Mesenchymal stem cell (in vitro differentiated cells and primary cell): ENCODE results near the gene LPGAT1.

Source experiments
- DNase-seq: peaks from one replicate; pipeline ENCODE4 v3.0.0-alpha.2; 2013
- H2AFZ ChIP-seq: one replicate; pipeline ENCODE4 v1.6.1; 2013; ENCODE audit warnings: low read depth, mild to moderate bottlenecking, control low read depth, inconsistent platforms, low read length, moderate library complexity
- H2AK5ac ChIP-seq: 2 replicates; pipeline ENCODE4 v1.6.1; 2013; ENCODE audit warnings: low read length, moderate library complexity, mild to moderate bottlenecking, inconsistent platforms; ENCODE audit not compliant: severe bottlenecking
- H2BK120ac ChIP-seq: one replicate; pipeline ENCODE4 v1.6.1; 2013; ENCODE audit warnings: low read depth, mild to moderate bottlenecking, inconsistent platforms, low read length, moderate library complexity
- H2BK12ac ChIP-seq, 2 experiments: one replicate each; pipeline ENCODE4 v1.6.1; 2013; ENCODE audit warnings: inconsistent platforms in 2 of 2, low read length in 2 of 2, mild to moderate bottlenecking in 2 of 2, moderate library complexity in 2 of 2, control low read depth in 1 of 2
- H2BK15ac ChIP-seq: one replicate; pipeline ENCODE4 v1.6.1; 2013; ENCODE audit warnings: mild to moderate bottlenecking, low read depth, inconsistent platforms; ENCODE audit not compliant: poor library complexity, severe bottlenecking
- H2BK5ac ChIP-seq: 2 replicates; pipeline ENCODE4 v1.6.1; 2013; ENCODE audit warnings: low read depth, mild to moderate bottlenecking, low read length, control low read depth, inconsistent platforms; ENCODE audit not compliant: poor library complexity, severe bottlenecking
- H3K14ac ChIP-seq, 2 experiments: one replicate each; pipeline ENCODE4 v1.6.1; 2013; ENCODE audit warnings: inconsistent platforms in 2 of 2, low read length in 2 of 2, control low read depth in 1 of 2, mild to moderate bottlenecking in 1 of 2, moderate library complexity in 1 of 2
- H3K18ac ChIP-seq, 2 experiments: one replicate each; pipeline ENCODE4 v1.6.1; 2013; ENCODE audit warnings: inconsistent platforms in 2 of 2, low read length in 2 of 2, control low read depth in 1 of 2, low read depth in 1 of 2, mild to moderate bottlenecking in 1 of 2
- H3K23ac ChIP-seq, 2 experiments: one replicate each; pipeline ENCODE4 v1.6.1; 2013; ENCODE audit warnings: inconsistent platforms in 2 of 2, low read length in 2 of 2, mild to moderate bottlenecking in 2 of 2, moderate library complexity in 2 of 2, control low read depth in 1 of 2
- H3K27ac ChIP-seq: 2 replicates; pipeline ENCODE4 v1.5.1; 2013; ENCODE audit warnings: mild to moderate bottlenecking, moderate library complexity, low read length, control low read depth, inconsistent platforms; ENCODE audit not compliant: poor library complexity, severe bottlenecking
- H3K27me3 ChIP-seq, 2 experiments: 2 replicates each; pipeline versions ENCODE4 v1.6.1 to v1.7.0; 2013; ENCODE audit warnings: low read length in 2 of 2, mild to moderate bottlenecking in 2 of 2, moderate library complexity in 2 of 2, control low read depth in 1 of 2, inconsistent platforms in 1 of 2; ENCODE audit not compliant: control insufficient read depth in 1 of 2, insufficient read depth in 1 of 2
- H3K36me3 ChIP-seq, 2 experiments: 2 replicates each; pipeline versions ENCODE4 v1.6.1 to v1.7.0; 2013; ENCODE audit warnings: low read length in 2 of 2, control low read depth in 1 of 2, inconsistent platforms in 1 of 2, low read depth in 1 of 2, mild to moderate bottlenecking in 1 of 2; ENCODE audit not compliant: insufficient read depth in 2 of 2, control insufficient read depth in 1 of 2
- H3K4ac ChIP-seq, 2 experiments: one replicate each; pipeline ENCODE4 v1.6.1; 2013; ENCODE audit warnings: inconsistent platforms in 2 of 2, low read length in 2 of 2, mild to moderate bottlenecking in 2 of 2, moderate library complexity in 2 of 2, control low read depth in 1 of 2, low read depth in 1 of 2
- H3K4me1 ChIP-seq: 2 replicates; pipeline ENCODE4 v1.6.1; 2013; ENCODE audit warnings: low read depth, low read length, control low read depth; ENCODE audit not compliant: control insufficient read depth, insufficient read depth
- H3K4me2 ChIP-seq: 2 replicates; pipeline ENCODE4 v1.6.1; 2013; ENCODE audit warnings: low read length, mild to moderate bottlenecking, inconsistent platforms; ENCODE audit not compliant: poor library complexity, severe bottlenecking
- H3K4me3 ChIP-seq, 2 experiments: 2 replicates each; pipeline versions ENCODE4 v1.5.1 to v1.7.0; 2013; ENCODE audit warnings: low read length in 2 of 2, mild to moderate bottlenecking in 2 of 2, control low read depth in 1 of 2, low read depth in 1 of 2; ENCODE audit not compliant: insufficient read depth in 1 of 2
- H3K79me1 ChIP-seq: replicated peaks from 2 replicates; pipeline ENCODE4 v1.6.1; 2013; ENCODE audit warnings: mild to moderate bottlenecking, control low read depth, low read length, inconsistent platforms; ENCODE audit not compliant: poor library complexity, severe bottlenecking
- H3K9ac ChIP-seq: 2 replicates; pipeline ENCODE4 v1.7.0; 2013; ENCODE audit warnings: mild to moderate bottlenecking, low read length, moderate library complexity
- H3K9me3 ChIP-seq: 2 replicates; pipeline ENCODE4 v1.7.0; 2013; ENCODE audit warnings: mild to moderate bottlenecking, low read length; ENCODE audit not compliant: control insufficient read depth
- H4K8ac ChIP-seq: one replicate; pipeline ENCODE4 v1.6.1; 2013; ENCODE audit warnings: inconsistent platforms, mild to moderate bottlenecking, low read length, moderate library complexity
- H4K91ac ChIP-seq: one replicate; pipeline ENCODE4 v1.6.1; 2013; ENCODE audit warnings: mild to moderate bottlenecking, low read length, inconsistent platforms
- WGBS: methylation state at CpG from one replicate; pipeline ENCODE4 v1.1.7; 2013; ENCODE audit warnings: mixed read lengths; 5-methylcytosine and 5-hydroxymethylcytosine counted together

The LPGAT1 gene

GRCh38 chr1:211800925-211801607 is 29.5 kb downstream of the LPGAT1 start:
- H3K27me3 ChIP-seq: no peaks in the 10 kb centered on the region
- H3K27ac ChIP-seq: no peak overlapping the region
- no peak for DNase-seq
- 98% methylated on average over 2 of the region's 3 CpGs for WGBS
- H4K91ac ChIP-seq: no peak overlapping the region
- H3K4ac ChIP-seq: no peak overlapping the region
- H3K36me3 ChIP-seq: peaks cover 3 to 12% of the 10 kb centered on the region in 2 experiments
- no peaks in the 10 kb centered on the region for H3K4me1 ChIP-seq
- no peak overlapping the region for H2AFZ ChIP-seq
- H3K79me1 ChIP-seq: peaks cover 24% of the 10 kb centered on the region
- H3K4me2 ChIP-seq: no peak overlapping the region
- H4K8ac ChIP-seq: no peak overlapping the region
- H3K18ac ChIP-seq: no peak overlapping the region
- H2AK5ac ChIP-seq: no peak overlapping the region
- no peak overlapping the region for H3K9ac ChIP-seq
- H2BK12ac ChIP-seq: no peak overlapping the region
- no peak overlapping the region for H2BK15ac ChIP-seq
- no peak overlapping the region for H3K4me3 ChIP-seq
- peaks cover 12% of the 10 kb centered on the region for H3K9me3 ChIP-seq
- H3K23ac ChIP-seq: no peak overlapping the region
- H2BK5ac ChIP-seq: no peak overlapping the region
- no peak overlapping the region for H3K14ac ChIP-seq
- no peak overlapping the region for H2BK120ac ChIP-seq

DNA sequence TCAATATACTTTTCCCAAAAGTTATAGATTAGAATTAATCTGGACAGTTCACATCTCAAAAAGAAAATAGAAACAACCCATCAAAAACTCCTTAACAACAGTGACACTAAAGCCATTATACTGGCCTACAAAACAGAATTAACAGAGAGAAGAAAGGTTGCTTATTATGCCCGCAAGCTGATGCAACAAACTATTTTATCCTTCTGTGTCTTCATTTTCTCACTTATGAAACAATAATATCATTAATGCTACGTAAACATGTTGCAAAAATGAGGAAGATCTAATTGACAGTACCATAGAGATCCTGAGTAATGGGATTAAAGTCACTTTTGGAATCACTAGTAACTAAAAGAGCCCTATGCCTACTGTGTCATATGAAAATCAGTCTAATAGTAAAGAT is 32.6 kb downstream of the LPGAT1 start:
- Histone ChIP-seq H3K18ac (no peak overlapping the region), H3K27me3 (no peaks in the 10 kb centered on the region), H3K4me1 (no peaks in the 10 kb centered on the region), H2BK12ac (no peak overlapping the region), H2AK5ac (no peak overlapping the region), H3K9me3 (peaks cover 6% of the 10 kb centered on the region), H4K8ac (no peak overlapping the region), H3K27ac (no peak overlapping the region), H3K4me2 (no peak overlapping the region), H4K91ac (no peak overlapping the region), H3K14ac (no peak overlapping the region), H3K79me1 (peaks cover 21% of the 10 kb centered on the region), H2AFZ (no peak overlapping the region), H2BK120ac (no peak overlapping the region), H2BK15ac (no peak overlapping the region), H3K36me3 (peaks cover 0 to 8% of the 10 kb centered on the region in 2 experiments), H3K9ac (no peak overlapping the region), H3K4ac (no peak overlapping the region), H3K4me3 (no peak overlapping the region), H3K23ac (no peak overlapping the region), H2BK5ac (no peak overlapping the region)
- WGBS: 88% methylated on average over 1 of the region's 2 CpGs
- DNase-seq: no peak

- no peak overlapping the region for H2BK5ac ChIP-seq
- WGBS: 97% methylated on average over 2 of the region's 2 CpGs
- H3K9ac ChIP-seq: no peak overlapping the region
- H3K23ac ChIP-seq: no peak overlapping the region
- H2BK12ac ChIP-seq: no peak overlapping the region
- no peak overlapping the region for H4K91ac ChIP-seq
- H3K4me2 ChIP-seq: no peak overlapping the region
- H2BK120ac ChIP-seq: no peak overlapping the region
- no peaks in the 10 kb centered on the region for H3K9me3 ChIP-seq
- no peak overlapping the region for H2BK15ac ChIP-seq
- no peak overlapping the region for H3K27ac ChIP-seq
- no peak overlapping the region for H2AK5ac ChIP-seq
- H3K27me3 ChIP-seq: no peaks in the 10 kb centered on the region
- H3K4me1 ChIP-seq: no peaks in the 10 kb centered on the region
- peaks cover 10 to 33% of the 10 kb centered on the region in 2 experiments for H3K36me3 ChIP-seq
- no peak overlapping the region for H2AFZ ChIP-seq
- H3K4ac ChIP-seq: no peak overlapping the region
- DNase-seq: no peak
- no peak overlapping the region for H3K14ac ChIP-seq
- peaks cover 13% of the 10 kb centered on the region for H3K79me1 ChIP-seq
- H3K18ac ChIP-seq: no peak overlapping the region
- no peak overlapping the region for H3K4me3 ChIP-seq
- no peak overlapping the region for H4K8ac ChIP-seq
Observed at GRCh38 chr1:211791979-211792378, 38.6 kb downstream of the LPGAT1 start.

GRCh38 chr1:211789641-211790464 is 40.7 kb downstream of the LPGAT1 start:
- Histone ChIP-seq H2BK5ac (no peak overlapping the region), H2BK15ac (no peak overlapping the region), H3K9me3 (no peaks in the 10 kb centered on the region), H2BK12ac (no peak overlapping the region), H3K9ac (no peak overlapping the region), H3K27ac (no peak overlapping the region), H4K91ac (no peak overlapping the region), H3K4ac (no peak overlapping the region), H3K36me3 (peaks cover 10 to 39% of the 10 kb centered on the region in 2 experiments), H2BK120ac (no peak overlapping the region), H3K27me3 (no peaks in the 10 kb centered on the region), H3K4me3 (no peak overlapping the region), H3K23ac (no peak overlapping the region), H3K14ac (no peak overlapping the region), H3K79me1 (peaks cover 10% of the 10 kb centered on the region), H3K4me2 (no peak overlapping the region), H2AFZ (no peak overlapping the region), H3K18ac (no peak overlapping the region), H4K8ac (no peak overlapping the region), H3K4me1 (no peaks in the 10 kb centered on the region), H2AK5ac (no peak overlapping the region)
- 93% methylated on average over 11 of the region's 11 CpGs for WGBS
- DNase-seq: no peak
